ENCODE measurements around the gene NHSL2.

The NHSL2 gene

DNA sequence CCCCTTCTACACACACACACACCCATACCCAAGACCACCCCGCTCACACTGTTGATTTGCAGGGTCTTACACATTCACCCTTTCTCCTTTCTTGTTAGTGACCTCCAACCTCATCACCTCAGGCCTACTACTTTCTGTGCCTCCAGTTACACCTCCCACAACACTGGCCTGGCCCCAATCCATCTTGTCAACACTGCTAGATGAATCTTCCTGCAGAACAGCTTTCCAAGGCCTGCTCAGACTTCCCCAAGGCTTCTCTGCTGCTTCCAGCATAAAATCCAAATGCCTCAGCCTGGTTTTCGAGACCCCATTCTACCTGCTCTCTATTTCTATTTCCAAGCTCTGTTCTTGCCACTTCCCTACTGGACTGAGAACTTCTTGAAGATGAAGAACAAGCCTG is 79.9 kb downstream of the NHSL2 start:
- no peak for DNase-seq (ENCODE audit: low read depth in 2 of 2)

DNA sequence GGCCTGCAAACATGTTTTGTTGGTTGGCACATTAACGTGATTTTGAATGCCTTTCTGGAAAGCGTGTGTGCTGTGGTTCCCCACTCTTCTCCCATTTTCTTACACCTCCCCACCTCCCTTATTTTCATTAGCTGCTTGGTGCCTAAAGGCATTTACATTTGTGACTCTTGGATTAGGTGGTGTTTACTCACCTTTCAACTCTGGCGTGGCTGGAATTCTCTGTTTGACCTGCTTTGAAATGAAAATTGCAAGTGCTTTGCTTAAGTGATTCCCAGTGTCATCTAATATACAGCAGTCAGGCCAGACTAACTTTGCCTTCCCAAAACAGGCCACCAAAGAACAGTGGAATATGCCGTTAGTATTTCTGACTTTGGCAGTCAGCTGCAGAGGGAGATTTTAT is 80.5 kb downstream of the NHSL2 start:
- no peak for DNase-seq (ENCODE audit: low read depth in 2 of 2)

GRCh38 chrX:71992711-71993110 is 82.1 kb downstream of the NHSL2 start:
- peak in 1 of 2 donors; percentile 1 for DNase-seq (ENCODE audit: low read depth in 2 of 2)

DNA sequence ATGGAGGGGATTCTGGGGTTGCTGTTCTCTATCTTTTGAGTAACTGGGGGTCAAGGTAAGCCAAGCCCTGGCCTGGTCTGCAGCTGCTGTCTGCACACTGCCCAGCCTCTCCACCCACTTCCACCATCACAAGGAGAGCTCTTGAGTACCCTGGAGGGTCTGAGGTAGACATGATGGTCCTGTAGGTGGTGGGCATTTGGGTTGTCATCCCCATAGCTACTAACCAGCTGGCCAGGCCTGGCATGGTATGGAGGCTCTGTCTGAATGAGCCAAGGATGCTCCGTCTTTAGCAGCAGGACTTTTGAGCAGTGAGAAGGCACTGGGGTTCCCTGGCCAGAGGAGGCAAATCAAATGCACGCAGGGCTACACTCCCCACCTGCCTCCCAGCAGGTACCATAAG is 82.7 kb downstream of the NHSL2 start:
- no peak for DNase-seq (ENCODE audit: low read depth in 2 of 2)

- DNase-seq (ENCODE audit: low read depth in 2 of 2): no peak
These were observed 84.0 kb downstream of the NHSL2 start for GRCh38 chrX:71994601-71995000.

- no peak for DNase-seq (ENCODE audit: low read depth in 2 of 2)
These were observed 84.5 kb downstream of the NHSL2 start for GRCh38 chrX:71995122-71995521.

GRCh38 chrX:71996136-71996535 is 85.5 kb downstream of the NHSL2 start:
- DNase-seq (ENCODE audit: low read depth in 2 of 2): no peak

DNA sequence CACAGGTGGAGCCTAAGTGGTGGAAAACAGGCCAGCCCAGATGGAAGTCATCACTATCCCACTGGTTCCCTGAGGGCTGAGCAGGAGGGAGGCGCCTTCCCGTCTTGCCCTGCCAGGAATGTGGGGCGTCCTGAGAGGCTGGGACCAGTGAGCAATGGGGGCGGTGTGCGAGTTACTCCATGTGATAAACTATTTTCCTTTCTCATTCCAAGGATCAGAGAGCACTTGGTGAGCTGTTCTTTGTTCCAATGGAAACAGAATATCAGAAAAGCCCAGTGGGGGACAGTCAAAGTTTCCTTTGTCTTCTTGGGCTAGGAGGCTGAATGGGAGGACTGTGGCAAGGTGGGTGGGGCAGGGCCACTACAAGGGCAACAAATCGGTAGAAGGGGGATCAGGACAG is 86.2 kb downstream of the NHSL2 start:
- no peak for DNase-seq (ENCODE audit: low read depth in 2 of 2)

GRCh38 chrX:71997320-71997719 is 86.7 kb downstream of the NHSL2 start:
- DNase-seq (ENCODE audit: low read depth in 2 of 2): no peak

GRCh38 chrX:71998836-71999509 is 88.3 kb downstream of the NHSL2 start:
- no peak for DNase-seq (ENCODE audit: low read depth in 2 of 2)

- DNase-seq (ENCODE audit: low read depth in 2 of 2): no peak
These were observed 88.9 kb downstream of the NHSL2 start for GRCh38 chrX:71999535-71999934.

GRCh38 chrX:72001471-72001870 is 90.8 kb downstream of the NHSL2 start:
- DNase-seq (ENCODE audit: low read depth in 2 of 2): no peak

GRCh38 chrX:72001906-72002305 is 91.3 kb downstream of the NHSL2 start:
- no peak for DNase-seq (ENCODE audit: low read depth in 2 of 2)

- no peak for DNase-seq (ENCODE audit: low read depth in 2 of 2)
These were observed 92.2 kb downstream of the NHSL2 start for GRCh38 chrX:72002875-72003274.

DNA sequence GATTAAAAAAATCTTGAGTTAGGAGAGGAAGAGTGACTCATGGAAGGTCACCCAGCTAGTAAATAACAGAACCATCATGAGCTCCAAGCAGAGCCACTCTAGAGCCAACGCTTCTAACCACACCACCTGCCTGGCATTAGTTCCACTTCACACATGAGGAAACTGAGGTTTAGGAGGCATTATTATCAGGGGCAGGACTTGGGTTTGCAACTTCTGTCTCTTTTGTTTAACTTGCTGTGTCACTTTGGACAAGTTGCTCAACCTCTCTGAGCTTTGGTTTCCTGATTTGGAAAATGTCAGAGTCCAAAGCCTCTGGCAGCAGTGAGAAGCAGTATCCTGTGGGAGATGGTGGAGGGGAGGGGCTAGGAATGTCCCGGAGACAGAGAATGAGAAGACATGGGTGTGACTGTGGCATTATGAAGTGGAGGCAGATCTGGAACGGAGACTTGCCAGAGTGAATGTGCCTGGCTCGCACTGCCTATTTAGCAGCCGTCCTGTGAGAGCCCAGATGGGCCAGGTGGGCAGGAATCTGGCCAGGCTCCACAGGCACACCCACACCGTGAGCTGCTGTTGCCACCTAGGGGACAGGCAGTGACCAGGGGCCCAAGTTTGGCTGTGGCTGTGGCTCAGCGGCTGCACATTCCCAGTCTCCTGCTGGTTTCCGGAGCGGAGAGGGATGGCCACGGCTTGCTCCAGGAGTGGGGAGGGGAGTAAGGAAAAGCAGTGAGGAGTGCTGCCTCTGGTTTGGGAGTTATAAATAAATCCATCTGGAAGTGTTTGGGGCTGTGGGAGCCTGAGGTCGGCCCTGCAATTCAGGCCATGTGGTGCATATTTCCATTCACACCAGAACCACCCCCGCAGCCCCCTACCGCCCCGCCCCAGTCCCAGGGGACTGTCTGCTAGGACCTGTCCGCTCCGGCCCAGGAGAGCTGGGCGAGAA is 93.4 kb downstream of the NHSL2 start:
- no peak for DNase-seq (ENCODE audit: low read depth in 2 of 2)

GRCh38 chrX:72005046-72005445 is 94.4 kb downstream of the NHSL2 start:
- no peak for DNase-seq (ENCODE audit: low read depth in 2 of 2)

GRCh38 chrX:72006461-72006860 is 95.8 kb downstream of the NHSL2 start:
- DNase-seq (ENCODE audit: low read depth in 2 of 2): no peak

- no peak for DNase-seq (ENCODE audit: low read depth in 2 of 2)
These were observed 99.1 kb downstream of the NHSL2 start for GRCh38 chrX:72009731-72010130.

GRCh38 chrX:72011734-72012133 is 101.1 kb downstream of the NHSL2 start:
- no peak for DNase-seq (ENCODE audit: low read depth in 2 of 2)

DNA sequence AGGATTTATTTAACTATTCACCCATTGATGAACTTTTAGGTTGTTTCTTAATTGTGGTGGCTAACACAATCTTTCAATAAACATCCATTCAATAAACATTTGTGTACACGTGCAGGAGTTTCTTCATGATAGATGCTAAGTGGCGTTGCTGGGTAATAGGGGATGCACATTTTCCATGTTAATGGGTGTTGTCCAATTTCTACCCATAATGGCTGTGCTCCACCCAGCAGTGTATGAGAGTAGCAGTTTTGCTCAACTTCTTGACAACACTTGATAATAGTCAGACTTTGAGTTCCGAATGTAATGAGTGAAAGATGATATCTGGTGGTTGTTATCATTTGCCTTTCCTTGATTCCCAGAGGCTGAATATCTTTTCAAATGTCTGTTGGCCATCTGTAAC is 104.7 kb downstream of the NHSL2 start:
- no peak for DNase-seq (ENCODE audit: low read depth in 2 of 2)

DNA sequence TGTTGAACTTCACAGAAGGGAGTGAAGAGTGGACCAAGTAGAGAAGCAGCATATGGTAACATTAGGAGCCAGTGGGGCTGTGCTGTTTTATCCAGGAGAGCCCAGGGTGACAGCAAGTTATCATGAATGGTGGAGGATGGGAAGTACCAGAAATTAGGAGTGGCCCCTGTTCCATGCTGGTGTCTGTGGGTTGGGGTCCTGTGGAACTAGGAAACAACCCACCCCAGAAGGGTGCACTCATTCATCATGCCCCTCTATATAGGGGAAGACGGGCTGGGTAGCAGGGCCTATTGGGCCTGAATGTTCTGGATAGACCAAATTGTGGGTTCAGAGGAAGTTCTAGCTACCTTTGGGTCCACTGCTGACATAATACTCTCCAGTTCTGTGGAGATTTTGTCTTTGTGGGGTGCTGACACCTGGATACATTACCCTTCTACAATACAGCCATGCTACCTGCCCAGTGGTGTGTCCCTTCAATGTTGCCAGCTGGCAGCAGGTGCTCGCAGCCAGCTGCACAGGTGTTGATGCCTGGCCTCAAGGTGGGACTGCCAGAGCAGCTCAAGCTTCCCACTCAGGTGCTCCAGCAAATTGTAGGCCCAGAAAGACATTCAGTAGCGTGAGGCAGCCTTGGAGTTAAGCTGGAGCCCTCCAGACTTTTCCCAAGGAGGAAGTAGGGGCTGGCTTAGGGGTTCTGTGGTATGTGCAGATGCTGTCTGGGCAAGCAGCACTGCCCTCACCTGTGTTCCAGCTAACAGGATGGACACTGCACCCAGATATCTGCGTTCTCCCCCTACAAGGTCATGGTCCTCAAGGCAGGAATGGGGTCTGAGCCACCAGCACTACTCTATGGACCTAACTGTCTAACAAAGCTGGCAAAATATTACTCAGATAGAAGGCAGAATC is 106.5 kb downstream of the NHSL2 start:
- DNase-seq (ENCODE audit: low read depth in 2 of 2): no peak

All from stimulated activated CD4-positive, alpha-beta T cell treated with anti-CD3 and anti-CD28 coated beads, Interleukin-4, amount 100 ng/mL, for 48 hours (primary cell).